HK-2 (cell line): Measurements from ENCODE around the gene MRGPRF.

Experiments
- DNase-seq: peaks from one replicate; pipeline ENCODE4 v3.0.0-alpha.2; 2018; ENCODE audit not compliant: unreplicated experiment

Gene MRGPRF

DNA sequence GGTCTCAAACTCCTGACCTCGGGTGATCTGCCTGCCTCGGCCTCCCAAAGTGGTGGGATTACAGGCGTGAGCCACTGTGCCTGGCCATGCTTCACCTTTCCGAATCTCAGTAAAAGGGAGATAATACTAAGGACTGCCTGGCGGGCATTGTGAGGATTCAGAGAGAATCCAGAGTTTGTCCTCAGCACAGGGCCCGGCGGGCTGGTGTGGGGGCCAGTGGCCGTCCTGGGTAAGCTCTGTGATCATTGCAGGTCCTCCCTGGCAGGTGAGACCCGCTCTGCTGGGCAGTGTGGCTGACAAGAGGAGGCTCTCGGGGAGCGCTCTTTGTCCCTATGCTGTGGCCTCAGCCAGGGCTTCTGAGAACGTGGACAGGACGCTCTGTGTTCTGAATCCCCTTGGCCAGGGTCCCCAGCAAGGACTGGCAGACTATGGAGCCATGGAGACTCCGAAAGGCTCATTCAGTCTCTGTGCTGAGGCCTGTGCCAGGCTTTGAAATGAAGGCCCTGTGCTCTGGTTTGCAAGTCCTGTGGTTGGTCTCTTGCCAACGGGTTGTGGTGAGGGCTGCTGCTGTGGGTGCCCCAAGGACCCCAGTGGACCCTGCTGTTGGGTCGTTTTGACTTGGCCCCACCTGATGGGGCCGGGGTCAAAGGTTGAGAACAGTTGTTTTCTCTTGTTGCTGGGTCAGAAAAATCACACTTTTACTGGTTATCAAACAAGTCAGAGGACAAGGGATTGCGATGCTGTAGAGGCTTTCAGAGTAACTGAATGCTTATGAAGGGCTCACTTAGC lies 37.7 kb upstream of the MRGPRF start:
- DNase-seq = no peak

- DNase-seq = no peak
Measured at GRCh38 chr11:69049490-69049867, 36.4 kb upstream of the MRGPRF start.

GRCh38 chr11:69048694-69049489 lies 35.8 kb upstream of the MRGPRF start, which contains the start of gene TPCN2:
TPCN2 (plus strand) TSS chr11:69048932; CDS start chr11:69048998, 66 bp downstream.
- peak; percentile 85 for DNase-seq

DNA sequence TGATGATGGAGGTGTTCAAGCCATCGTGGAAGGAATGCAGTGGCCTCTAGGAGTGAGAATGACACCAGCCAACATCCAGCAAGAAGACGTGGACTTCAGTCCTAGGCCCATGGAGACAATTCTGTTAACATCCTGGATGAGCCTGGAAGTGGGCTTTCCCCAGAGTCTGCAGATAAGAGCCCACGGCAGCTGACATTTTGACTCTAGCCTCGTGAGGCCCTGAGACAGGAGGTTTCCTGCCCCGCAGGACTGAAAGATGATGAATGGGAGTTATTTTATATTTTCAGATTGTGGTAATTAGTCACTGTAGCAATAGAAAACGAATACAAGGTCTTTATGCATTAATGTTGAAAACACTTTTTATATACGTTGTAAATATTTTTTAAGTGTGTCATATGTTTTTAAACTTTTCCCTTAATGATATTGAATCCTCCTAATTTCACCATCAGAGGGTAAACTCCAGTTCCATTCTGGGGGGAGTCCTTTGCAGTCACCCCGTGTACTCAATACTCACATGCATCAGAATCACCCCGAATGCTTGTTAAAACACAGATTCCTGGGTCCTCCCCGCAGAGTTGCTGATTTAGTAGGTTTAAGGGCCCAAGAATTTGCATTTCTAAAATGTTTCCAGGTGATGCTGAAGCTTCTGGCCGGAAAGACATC lies 35.1 kb upstream of the MRGPRF start:
- no peak for DNase-seq

GRCh38 chr11:69044111-69045013 lies 31.3 kb upstream of the MRGPRF start:
- peak; percentile 56 for DNase-seq

DNA sequence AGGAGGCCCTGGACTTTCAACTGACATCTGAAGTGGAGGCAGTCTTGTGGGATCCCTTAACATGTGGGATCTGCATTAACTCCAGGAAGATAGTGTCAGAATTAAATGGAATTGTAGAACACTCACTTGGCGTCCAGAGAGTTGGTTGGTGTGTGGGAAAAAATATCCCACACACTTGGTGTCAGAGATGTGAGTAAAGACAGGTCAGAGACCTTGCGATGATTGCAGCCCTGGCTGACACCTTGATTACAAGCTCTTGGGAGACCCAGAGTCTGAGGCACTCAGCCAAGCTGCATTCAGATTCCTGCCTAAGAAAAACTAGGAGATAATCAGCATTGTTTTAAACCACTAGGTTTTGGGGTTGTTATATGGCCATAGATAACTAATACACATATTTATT lies 28.5 kb upstream of the MRGPRF start:
- peak; percentile 5 for DNase-seq

DNA sequence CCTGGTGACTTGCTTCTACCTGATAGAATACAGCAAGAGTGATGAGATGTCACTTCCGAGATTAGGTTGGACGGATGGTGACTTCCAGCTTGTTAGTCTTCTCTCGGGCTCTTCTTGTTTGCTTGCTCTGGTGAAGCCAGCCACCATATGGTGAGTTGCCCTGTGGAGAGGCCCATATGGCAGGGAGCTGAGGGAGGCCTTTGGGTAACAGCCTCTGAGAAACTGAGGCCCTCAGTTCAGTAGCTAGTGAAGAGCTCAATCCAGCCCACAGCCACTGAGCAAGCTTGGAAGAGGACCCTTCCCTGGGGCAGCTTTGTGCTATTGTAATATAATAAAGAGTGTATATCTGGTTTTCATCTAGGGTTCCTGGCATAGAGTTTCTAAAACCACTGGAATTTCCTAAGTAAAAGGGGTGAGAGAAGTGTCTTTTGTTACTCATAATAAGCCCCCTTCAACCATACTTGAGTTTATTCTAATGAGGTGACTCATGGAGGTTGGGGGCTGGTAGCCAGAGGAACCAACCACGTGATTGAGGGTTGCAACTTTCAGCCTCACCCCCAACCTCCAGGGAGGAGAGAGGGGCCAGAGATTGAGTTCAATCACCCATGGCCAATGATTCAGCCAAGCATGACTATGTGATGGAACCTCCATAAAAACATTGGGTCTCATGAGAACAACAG lies 27.7 kb upstream of the MRGPRF start:
- DNase-seq = peak; percentile 58

GRCh38 chr11:69040051-69040450 lies 27.0 kb upstream of the MRGPRF start:
- DNase-seq = no peak

DNA sequence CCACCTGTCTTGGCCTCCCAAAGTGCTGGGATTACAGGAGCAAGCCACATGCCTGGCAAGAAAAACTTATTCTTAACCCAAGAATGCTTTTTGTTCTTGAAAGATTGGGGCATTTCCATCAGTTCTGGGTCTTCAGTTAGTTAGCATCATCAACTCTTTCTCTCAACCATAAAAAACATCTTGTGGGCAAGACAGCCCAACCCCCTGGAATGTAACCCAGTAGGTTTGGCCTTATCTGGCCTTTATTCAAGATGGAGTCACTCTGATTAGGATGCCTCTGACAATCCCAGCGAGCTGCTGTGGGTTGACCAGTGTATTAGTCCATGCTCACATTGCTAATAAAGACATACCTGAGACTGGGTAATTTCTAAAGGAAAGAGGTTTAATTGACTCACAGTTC lies 26.5 kb upstream of the MRGPRF start:
- no peak for DNase-seq

GRCh38 chr11:69037544-69037943 lies 24.5 kb upstream of the MRGPRF start:
- DNase-seq = no peak

- DNase-seq = no peak
Measured at GRCh38 chr11:69037074-69037473, 24.0 kb upstream of the MRGPRF start.

DNA sequence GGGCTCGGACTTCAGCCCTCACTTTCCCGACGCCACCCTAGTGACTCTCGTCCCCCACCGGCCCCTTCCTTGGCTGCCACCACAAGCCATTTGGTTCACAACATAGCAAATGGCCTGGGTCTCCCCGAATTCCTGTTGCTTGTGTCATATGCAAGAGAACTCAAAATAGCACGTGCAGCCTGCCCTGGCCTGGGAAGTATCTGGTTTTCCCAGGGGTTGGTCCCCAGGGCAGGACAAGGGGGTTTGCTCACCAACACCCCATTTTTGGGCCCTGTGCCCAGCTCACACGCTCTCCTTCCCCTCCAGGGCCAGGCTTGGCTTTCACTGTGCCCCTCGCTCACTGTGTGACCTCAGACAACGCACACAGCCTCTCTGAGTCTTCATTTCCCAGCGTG lies 22.9 kb upstream of the MRGPRF start:
- no peak for DNase-seq

- DNase-seq = no peak
Measured at GRCh38 chr11:69035150-69035945, 22.3 kb upstream of the MRGPRF start.

GRCh38 chr11:69034123-69034867 lies 21.2 kb upstream of the MRGPRF start:
- DNase-seq = no peak

DNA sequence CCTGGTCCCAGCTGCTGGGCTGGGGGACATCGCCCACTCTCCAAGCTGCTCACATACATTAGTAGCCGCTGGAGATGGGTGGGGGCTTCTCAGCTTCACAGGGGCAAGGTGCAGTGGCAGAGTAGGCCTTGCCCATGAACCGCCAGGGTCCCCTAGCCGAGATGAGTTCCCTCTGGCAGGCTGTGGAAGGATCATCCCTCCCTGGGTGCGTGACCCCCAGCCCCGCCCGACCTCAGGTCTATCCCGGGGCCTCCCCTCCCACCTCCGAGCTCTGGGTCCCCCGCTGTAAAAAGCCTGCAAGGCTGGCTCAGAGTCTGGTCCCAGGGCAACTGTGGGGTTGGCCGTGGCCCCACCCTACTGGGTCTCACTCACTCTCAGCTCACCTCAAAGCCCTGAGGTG lies 20.4 kb upstream of the MRGPRF start:
- DNase-seq = no peak

GRCh38 chr11:69032833-69033232 lies 19.8 kb upstream of the MRGPRF start:
- no peak for DNase-seq

GRCh38 chr11:69030301-69030700 lies 17.3 kb upstream of the MRGPRF start:
- no peak for DNase-seq

GRCh38 chr11:69027704-69028372 lies 14.8 kb upstream of the MRGPRF start:
- DNase-seq = no peak

DNA sequence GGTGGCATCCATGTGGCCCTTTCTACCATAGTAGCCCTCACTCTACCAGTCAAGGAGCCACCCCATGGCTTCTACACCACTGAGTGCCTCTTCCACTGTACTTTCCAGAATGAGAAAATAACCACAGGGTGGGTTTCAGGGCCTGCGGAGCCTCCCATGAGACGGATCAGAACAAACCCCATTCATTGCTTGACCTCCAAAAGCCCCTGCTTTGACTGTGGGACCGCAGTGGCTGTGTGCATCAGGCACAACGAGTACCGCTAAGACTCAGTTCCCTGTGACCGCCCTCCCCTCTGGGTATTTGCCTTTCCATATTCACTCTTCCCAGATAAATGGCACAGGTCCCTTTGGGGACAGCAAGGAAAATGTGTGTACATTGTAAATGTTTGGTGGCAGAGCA lies 11.5 kb upstream of the MRGPRF start:
- no peak for DNase-seq
